ENCODE data around the gene SERPINA4.
"Not testable (repeated sequence)": the region's sequence is repeated elsewhere in the genome, so short reads cannot be mapped to it uniquely, and the experiment has no call there.

The SERPINA4 gene

DNA sequence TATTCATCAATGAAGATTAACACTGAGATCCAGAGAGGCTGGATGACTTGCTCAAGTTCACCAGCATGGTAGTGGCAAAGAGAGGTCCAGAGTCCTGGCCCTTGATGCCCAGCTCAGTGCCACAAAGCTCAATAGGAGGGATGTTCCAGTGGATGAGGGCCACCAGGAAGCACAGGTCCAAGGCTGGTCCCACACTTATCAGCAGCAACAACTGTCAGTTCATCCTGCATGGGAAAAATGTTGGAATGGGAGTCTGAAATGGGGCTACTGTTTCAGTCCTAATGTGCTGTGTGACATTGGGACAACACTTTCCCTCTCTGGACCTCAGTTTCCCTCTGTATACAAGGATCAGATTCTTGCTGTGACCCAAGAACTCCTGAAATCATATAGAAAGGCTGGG is 31.2 kb downstream of the SERPINA4 start:
- no peak for DNase-seq (ENCODE audit: low read depth)

DNA sequence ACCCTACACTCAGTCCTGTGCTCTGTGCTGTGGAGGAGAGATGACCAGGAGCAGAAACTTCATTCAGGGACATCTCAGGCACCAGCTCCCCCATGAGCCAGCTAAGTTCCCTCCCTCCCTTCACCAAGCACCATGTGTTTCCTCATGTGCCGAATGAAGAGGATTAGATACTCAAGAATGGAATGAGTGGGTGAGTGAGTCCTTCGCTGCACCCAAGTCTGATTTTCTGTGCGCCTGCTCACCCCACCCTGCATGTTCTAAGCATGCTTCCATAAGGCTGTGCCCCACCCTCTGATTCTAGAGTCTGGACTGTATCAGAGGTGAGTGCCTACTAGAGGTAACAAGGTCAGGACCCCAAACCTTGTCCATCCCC is 32.1 kb downstream of the SERPINA4 start:
- no peak for DNase-seq (ENCODE audit: low read depth)

DNA sequence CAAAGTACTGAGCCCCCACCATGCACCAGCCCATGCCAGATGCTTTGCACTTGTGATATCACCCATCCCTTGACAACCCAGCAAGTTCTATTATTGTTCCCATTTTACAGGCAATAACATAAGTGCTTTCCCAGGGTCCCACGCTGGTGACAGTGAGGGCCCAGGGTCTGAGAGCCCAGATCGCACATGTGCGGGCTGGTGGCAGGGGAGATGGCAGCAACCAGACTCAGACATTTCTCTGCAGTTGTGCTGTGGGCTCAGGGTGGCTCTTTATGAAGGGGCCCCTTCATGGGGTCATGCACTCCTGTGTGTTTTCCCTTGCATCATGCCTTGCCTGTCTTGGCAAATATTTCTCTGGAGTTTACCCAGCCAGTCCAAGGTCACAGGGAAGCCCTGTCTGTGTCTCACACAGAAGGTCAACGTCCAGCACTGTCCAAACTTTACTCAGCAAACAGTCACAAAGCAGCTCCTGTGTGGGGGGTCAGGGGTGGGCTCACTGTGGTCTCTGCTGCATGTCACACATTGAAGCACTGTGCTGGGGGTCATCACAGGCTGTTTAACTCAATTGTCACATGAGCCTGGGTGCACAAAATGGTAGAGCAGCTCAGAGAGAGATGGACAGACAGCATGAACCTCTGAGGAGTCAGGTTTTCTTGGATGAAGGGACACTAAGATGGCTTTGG is 32.6 kb downstream of the SERPINA4 start:
- DNase-seq (ENCODE audit: low read depth), result no peak

DNA sequence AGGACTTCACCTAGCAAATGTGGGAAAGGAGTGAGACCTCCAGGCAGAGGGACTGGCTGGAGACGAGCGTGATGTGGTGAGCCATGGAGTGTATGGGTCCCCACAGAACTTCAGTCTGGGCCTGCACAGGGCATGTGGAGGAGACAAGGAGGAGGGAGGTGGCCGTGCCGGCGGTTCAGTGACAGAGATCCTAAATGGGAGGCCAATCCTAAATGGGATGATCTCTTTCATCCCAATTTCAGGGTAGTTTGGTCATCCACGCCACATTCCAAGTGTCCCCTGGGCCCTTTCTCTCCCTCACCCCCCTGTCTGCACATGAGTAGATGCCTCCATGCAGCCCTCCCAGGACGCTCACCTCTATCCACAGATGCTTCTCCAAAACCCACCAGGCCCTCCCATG is 33.2 kb downstream of the SERPINA4 start:
- no peak for DNase-seq (ENCODE audit: low read depth)

DNA sequence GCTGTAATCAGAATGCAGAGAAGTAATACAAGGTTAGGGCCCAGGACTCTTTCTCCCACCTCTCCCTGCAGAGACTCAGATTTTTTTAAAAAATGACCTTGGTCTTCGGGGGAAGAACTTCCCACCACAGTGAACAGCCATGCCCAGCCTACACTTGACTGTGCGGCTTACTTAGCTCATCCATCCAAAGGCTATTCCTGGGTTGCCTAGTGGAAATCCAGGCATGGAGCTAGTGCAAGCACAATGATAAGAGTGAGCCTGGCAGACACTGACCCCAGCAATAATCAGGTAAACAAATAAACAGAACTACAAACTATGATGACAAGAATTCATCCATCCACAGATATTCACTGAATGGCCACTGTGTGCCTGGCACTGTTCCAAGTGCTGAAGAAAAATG is 34.7 kb downstream of the SERPINA4 start:
- DNase-seq (ENCODE audit: low read depth), result no peak

DNA sequence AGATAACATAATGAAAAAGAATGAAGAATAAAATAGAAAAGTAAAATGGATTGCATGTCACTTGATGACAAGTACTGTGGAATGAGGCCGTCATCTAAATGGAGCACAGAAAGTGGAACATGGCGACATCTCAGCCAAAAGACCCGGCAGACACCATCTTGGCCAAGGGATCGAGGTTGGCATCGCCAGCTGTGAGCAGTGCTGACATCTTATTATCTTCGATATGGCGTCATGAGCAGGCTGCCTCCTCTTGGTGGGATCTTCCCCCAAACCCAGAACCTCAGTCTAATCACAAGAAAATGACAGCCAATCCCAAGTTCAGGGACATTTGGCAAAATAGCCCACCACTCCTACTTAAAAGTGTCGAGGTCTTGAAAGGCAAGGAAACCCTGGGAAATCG is 35.1 kb downstream of the SERPINA4 start:
- DNase-seq (ENCODE audit: low read depth), result no peak

DNA sequence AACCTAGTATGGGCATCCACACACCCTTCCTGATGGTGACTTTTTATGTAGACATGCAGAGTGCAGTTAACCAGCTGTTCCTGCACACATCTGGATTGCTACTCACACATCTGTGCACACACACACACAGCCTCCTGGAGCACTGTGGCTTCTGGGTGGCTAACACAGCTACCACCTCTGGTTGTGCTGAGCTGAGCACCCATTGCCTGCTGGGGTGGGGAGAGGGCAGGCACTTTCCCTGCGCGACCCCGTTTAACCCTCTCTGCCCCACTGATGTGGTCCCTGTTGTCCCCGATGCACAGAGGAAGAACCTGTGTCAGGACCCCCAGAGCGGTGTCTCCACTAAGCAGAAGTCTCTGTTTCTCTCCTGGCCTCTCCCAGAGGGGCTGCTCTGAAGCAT is 36.5 kb downstream of the SERPINA4 start:
- no peak for DNase-seq (ENCODE audit: low read depth)

DNA sequence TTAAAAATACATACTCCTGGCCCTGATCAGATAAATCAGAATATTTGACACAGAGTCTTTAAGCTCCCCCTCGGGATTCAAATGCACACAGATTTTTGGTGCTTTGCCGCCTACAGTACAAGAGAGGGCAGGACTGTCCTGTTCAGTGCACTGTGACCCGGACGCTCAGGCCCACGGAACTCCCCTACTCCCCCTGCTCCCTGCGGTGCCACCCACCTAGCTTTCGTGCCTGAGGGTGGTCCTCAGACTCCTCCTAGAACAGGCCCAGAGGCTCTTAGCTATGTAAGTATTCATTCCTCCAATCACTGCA is 37.2 kb downstream of the SERPINA4 start:
- no peak for DNase-seq (ENCODE audit: low read depth)

DNA sequence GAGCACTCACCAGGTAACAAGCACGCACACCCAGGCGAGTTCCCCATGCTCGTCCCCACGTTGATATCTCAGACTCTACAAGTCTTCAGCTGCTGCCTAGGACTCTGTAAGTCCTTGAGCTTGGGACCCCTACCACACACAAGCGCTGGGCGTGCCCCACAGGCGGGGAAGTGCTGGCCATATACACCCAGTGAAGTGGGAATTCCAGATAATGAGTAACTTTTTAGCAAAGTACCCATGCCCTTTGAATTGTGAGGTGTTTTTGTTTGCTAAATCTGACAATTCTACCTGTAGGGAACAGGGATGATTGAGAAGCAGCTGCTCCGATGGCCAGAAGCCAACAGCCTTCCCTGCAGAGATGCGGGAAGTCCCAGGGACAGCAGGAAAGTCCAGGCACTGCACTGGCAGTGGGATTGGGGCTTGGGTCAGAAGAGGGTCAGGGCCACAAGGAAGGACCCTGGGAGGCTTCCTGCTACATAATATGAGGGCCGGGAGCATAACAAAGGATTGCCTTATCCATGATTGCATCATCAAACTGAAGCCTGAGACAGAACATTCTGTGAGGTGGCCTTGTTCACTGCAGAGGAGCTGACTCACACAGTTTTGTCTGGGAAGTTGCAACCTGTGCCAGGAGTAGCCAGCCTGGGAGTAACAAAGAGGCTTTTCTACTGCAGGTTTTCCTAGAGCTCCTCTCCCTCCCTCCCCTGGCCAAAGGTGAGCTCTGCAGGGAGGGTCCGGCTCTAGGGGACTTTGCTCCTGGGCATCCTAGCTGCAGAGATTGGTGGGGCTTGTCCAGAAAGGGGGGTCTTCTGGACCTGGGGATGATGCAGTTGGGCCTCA is 37.8 kb downstream of the SERPINA4 start:
- no peak for DNase-seq (ENCODE audit: low read depth)

DNA sequence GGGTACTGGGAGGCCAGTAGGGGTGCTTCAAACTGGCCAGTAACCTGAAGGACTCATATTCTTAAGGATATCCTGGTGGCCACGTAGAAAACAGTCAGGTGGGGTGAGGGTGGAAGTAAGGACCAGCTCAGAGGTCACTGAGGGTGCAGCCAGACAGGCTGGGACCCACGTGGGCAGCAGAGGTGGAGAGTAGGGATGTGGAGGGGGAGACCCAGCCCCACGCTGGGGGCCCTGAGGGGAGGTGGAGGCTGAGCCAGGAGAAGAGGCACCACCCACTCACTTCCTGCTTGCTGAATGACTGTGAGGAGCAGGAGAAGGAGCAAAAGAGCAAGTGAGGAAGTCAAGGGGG is 38.4 kb downstream of the SERPINA4 start:
- DNase-seq (ENCODE audit: low read depth), result no peak

DNA sequence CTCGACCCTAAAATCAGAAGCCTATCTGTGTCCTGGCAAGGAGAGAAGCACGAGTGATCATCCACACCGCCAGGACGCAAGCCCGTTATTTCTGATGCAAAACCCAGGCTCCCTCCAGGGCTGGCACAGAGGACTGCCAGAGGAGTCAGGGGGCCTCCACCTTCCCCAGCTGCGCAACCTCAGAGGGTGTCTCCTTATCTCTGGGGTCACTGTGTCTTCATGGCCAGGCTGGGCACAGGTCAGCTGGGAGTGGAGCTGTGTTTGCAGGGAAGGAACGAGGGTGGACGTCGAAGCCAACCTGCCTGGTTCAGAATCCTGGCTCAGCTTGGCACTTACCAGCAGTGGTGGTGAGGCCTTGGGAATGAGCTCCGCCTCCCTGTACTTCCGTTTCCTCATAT is 38.9 kb downstream of the SERPINA4 start:
- no peak for DNase-seq (ENCODE audit: low read depth)

DNA sequence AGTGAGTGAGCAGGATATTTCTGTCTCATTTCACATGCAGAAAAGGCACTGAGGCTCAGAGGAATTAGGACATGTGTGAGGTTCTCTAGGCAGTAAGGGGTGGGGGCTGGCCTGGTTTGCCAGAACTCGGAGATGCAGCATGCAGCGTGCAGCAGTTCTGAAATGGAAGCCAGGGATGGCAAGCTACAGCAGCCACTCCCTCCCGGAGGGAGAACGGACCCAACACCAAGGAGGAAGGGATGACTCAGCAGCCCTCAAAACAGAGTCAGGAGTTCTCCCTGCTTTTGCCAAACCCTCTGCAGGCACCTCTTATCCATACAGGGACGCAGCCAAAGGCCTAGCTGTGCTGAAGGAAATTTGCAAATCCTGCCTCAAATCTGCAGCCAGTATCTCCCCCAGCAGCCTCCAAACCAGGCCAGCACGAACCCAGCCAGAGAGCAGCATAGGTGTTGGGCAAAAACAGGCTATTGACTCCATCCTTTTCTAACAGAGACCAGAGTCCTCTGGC is 40.7 kb downstream of the SERPINA4 start:
- DNase-seq (ENCODE audit: low read depth), result no peak

DNA sequence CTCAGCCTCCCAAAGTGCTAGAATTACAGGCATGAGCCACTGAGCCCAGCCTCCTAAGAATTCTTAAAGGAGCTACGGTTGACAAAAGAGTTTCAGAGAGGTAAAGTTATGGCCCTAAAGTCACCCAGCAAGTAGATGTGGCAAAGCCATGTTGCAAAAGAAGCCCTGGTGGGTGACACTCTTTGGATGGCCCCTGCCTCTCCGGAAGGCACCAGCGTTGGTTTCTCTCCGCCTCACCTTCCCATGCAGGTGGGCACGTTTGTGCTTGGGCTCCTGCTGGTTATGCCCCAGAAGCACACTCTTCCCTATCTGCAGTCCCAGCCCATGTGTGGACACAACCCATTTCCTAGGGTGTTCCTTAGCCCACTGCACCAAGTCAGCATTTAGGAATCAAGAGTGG is 41.5 kb downstream of the SERPINA4 start:
- no peak for DNase-seq (ENCODE audit: low read depth)

DNA sequence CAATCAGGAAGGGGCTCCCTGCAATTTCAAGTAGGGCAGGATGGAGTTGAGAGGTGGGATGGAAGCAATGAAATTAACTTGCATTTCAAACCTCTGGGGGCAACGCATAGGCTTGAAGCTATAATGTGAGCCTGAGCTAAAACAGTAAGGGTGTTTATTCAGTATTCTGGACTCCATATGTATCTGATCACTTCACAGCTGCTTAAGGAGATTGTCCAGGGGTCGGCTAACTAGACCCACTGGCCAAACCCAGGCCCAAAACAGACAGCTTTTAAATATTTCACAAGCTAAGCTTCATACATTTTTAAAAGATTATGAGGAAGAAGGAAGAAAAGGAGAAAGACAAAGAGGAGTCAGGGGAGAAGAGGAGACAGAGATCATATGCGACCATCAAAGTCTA is 44.1 kb downstream of the SERPINA4 start:
- DNase-seq (ENCODE audit: low read depth), result no peak

DNA sequence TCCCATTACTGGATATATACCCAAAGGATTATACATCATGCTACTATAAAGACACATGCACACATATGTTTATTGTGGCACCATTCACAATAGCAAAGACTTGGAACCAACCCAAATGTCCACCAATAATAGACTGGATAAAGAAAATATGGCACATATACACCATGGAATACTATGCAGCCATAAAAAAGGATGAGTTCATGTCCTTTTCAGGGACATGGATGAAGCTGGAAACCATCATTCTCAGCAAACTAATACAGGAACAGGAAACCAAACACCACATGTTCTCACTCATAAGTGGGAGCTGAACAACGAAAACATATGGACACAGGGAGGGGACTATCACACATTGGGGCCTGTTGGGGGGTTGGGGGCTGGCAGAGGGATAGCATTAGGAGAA is 47.7 kb downstream of the SERPINA4 start:
- DNase-seq (ENCODE audit: low read depth), result not testable (repeated sequence)

DNA sequence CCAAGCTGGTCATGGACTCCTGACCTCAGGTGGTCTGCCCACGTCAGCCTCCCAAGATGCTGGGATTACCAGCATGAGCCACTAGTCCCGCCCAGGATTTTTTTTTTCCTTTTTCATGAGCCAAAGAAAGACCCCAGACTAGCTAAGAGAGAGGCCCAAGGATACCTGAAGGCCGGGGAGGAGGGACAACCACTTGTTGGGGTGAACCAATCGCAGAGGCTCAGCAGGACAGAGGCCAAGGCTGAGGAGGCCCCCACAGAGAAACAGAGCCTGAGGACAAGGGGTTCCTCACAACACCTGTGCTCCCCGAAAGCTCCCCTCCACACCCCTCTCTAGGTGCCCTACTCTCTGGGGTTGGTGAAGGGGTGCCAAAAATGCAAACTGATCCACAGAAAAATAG is 49.9 kb downstream of the SERPINA4 start:
- DNase-seq (ENCODE audit: low read depth), result no peak

DNA sequence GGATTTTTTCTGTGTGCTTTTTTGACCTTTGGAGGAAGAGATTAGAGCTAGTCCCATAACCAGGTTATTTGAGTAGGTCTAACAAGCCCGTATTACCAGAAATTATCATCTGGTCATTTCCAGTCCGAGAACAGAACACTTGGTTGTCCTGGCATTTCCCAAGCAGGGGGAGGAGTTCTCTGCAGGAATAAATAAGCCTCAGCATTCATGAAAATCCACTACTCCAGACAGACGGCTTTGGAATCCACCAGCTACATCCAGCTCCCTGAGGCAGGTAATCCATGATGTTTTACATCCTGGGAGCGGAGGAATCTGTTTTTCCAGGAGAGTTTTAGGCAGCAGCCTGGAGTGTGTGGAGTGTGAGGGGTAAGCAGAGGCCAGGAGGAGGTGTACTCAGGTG is 50.9 kb downstream of the SERPINA4 start, which contains the start of gene SERPINA3:
Gene SERPINA3, plus strand, starts transcription at position 218 of the 400 bp plus-strand sequence. CDS start 2,051 bp downstream, outside the sequence.
- no peak for DNase-seq (ENCODE audit: low read depth)

DNA sequence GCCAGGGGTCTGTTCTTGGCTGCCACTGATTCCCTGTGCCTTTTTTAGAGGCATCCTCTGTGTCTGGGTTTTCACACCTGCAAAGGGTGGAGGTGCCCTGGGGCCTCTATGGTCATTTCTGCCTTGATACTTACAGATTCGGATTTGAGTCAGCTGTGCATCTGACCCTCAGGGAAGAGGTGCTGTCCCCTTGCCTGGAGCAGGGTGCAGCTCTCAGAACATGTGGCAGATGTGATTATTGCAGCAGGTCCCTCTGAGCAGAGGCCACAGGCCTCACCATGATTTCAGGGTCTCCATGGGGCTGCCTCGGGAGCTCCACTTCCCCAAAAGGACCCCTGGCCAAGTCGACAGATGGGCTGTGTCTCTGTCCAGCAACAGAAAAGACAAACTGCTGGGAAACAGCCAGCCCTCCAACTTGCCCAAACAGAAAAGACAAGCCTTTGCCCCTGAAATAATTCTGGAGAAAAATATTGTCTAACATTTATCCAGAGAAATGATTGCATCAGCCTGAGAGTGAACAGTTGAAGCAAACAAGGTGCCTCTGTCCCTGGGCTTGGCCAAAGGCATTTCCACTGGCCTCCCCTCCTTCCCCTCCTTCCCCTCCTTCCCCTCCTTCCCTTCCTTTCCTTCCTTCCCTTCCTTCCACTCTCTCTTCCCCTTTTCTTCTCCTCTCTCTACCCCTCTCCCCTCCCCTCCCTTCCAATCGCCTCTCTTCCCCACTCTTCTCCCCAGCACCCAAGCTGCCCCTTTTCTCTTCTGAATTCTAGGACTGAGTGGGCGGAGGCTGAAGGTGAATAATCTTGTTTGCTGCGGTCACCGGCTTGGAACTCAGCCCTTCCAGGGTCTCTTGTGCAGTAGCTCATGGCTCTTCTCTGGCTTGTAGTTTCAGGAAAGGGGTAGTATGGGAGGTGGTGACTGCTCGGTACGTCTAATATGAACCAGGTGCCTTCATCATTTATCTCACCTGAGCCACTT is 51.6 kb downstream of the SERPINA4 start:
- DNase-seq (ENCODE audit: low read depth), result no peak

DNA sequence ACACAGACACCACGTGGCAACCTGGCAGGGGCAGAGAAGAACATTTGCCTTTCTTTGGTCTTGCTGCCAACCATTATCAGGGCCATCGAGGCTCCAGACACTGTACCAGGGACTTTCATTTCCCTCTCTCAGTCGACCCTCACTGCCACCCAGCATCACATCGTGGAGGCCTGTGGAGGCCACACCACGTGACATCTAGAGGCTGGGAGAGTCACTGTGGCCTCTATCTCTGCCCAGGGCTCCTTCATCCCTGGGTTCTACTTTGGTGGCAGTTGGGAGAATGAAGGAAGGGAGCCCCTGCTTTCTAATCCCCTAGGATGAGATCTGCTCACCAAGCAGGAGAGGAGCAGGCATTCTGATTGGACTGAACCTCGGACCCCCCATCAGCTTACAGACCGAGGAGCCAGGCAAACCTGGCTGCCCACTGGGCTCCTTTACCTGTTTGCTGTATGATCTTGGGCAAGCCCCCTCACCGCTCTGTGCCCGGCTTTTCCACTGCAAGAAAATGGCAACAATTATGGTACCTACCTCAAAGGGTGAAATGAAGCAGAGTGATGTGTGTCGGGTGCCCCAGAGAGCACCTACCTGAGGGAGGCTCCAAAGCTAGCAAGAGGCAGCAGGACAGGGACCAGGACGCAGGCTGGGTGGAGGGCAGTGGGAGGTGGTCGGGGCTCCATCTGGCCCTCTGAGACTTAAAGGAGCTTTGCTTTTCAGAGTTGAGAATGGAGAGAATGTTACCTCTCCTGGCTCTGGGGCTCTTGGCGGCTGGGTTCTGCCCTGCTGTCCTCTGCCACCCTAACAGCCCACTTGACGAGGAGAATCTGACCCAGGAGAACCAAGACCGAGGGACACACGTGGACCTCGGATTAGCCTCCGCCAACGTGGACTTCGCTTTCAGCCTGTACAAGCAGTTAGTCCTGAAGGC is 52.7 kb downstream of the SERPINA4 start:
- DNase-seq (ENCODE audit: low read depth), result no peak

DNA sequence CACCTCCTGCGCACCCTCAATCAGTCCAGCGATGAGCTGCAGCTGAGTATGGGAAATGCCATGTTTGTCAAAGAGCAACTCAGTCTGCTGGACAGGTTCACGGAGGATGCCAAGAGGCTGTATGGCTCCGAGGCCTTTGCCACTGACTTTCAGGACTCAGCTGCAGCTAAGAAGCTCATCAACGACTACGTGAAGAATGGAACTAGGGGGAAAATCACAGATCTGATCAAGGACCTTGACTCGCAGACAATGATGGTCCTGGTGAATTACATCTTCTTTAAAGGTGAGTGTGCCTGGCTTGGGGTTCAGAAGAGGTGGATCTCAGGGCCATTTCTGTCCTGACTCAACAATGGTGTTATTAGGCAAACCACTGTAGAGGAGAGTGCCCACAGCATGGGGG is 53.6 kb downstream of the SERPINA4 start:
- DNase-seq (ENCODE audit: low read depth), result no peak

DNA sequence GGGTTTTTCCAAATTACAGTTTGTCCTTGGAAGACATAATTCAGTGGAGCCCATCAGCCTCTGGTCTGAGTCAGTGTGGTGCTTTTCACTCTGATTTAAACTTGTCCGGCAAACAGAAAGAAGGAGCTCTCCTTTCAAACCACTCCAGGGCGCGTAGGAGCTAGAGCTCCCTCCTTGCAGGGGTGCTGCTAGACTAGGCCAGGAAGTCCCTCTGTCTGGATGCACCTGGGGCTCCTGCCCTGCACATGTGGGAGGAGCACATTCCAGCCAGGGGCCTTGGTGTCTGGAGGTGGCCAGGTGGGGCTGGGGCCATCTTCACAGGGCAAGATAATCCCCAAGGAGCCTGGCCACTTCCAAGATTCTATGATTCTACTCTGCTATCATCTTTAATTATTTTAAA is 54.0 kb downstream of the SERPINA4 start:
- no peak for DNase-seq (ENCODE audit: low read depth)
